Endodermal cell (in vitro differentiated cells): ENCODE measurements around the gene ZBTB47. TPM values are rescaled to one million over a fixed set of nuclear protein-coding genes. Genes with fewer than 3 reads are reported as not detected.

ENCODE experiments used
- DNase-seq: peaks from one replicate; pipeline ENCODE4 v3.0.0-alpha.2; 2017
- H3K27ac ChIP-seq: 2 replicates; pipeline ENCODE4 v1.5.1; 2013; ENCODE audit warnings: mild to moderate bottlenecking, low read depth, low read length, moderate library complexity
- H3K27me3 ChIP-seq: 2 replicates; pipeline ENCODE4 v1.6.1; 2013; ENCODE audit warnings: mild to moderate bottlenecking, low read length, moderate library complexity; ENCODE audit not compliant: insufficient read depth, control insufficient read depth, poor library complexity, severe bottlenecking
- H3K36me3 ChIP-seq: 2 replicates; pipeline ENCODE4 v1.7.0; 2013; ENCODE audit warnings: mild to moderate bottlenecking, low read length, moderate library complexity; ENCODE audit not compliant: control insufficient read depth, insufficient read depth
- H3K4me1 ChIP-seq: one replicate; pipeline ENCODE4 v1.7.0; 2013; ENCODE audit warnings: low read length; ENCODE audit not compliant: control insufficient read depth, insufficient read depth
- H3K4me3 ChIP-seq: 2 replicates; pipeline ENCODE4 v1.5.1; 2013; ENCODE audit warnings: mild to moderate bottlenecking, low read length, moderate library complexity
- H3K9ac ChIP-seq: 2 replicates; pipeline ENCODE4 v1.6.1; 2013; ENCODE audit warnings: mild to moderate bottlenecking, low read length, moderate library complexity; ENCODE audit not compliant: poor library complexity, severe bottlenecking; ENCODE audit errors: extremely low read depth
- H3K9me3 ChIP-seq: 2 replicates; pipeline ENCODE4 v1.6.1; 2013; ENCODE audit warnings: mild to moderate bottlenecking, low read length, moderate library complexity; ENCODE audit not compliant: control insufficient read depth
- H3K27ac Mint-ChIP-seq: 2 replicates; pipeline ENCODE4 v1.8.0; 2020; ENCODE audit warnings: mixed read lengths
- H3K27me3 Mint-ChIP-seq: 2 replicates; pipeline ENCODE4 v1.8.0; 2021; ENCODE audit warnings: mild to moderate bottlenecking, mixed read lengths; ENCODE audit not compliant: insufficient read depth
- H3K36me3 Mint-ChIP-seq: 2 replicates; pipeline ENCODE4 v1.8.0; 2020; ENCODE audit warnings: low read depth, mixed read lengths
- H3K4me1 Mint-ChIP-seq: 2 replicates; pipeline ENCODE4 v1.8.0; 2020; ENCODE audit warnings: mixed read lengths
- H3K4me3 Mint-ChIP-seq: 2 replicates; pipeline ENCODE4 v1.8.0; 2020; ENCODE audit warnings: mild to moderate bottlenecking, moderate library complexity, mixed read lengths
- H3K9me3 Mint-ChIP-seq: 2 replicates; pipeline ENCODE4 v1.8.0; 2020; ENCODE audit warnings: mild to moderate bottlenecking, mixed read lengths
- WGBS, 2 experiments: methylation state at CpG; one replicate each; pipeline versions ENCODE4 v1.1.5 to v1.1.7; 2013; ENCODE audit warnings: missing lambda C conversion rate in 2 of 2, mixed read lengths in 1 of 2; ENCODE audit not compliant: insufficient coverage in 1 of 2, insufficient read length in 1 of 2; 5-methylcytosine and 5-hydroxymethylcytosine counted together
- total RNA-seq, 2 donors: library from RNA; stranded (reverse); fragmentation: NEBNext Ultra II Directional in 1 of 2; extraction: Animal tissue kit (Norgen Biotek cat#: 25700) in 1 of 2; gene quantifications; 2 replicates in 1 of 2; 3 replicates in 1 of 2; pipeline ENCODE4 v1.2.1, GENCODE V29; 2021
- TF ChIP-seq, protein P1 (sequence below): fragments of 200-600 bp; sonication (generic); conservative IDR thresholded peaks from 2 replicates; pipeline ENCODE4 v1.5.0; 2021; ENCODE audit warnings: antibody characterized with exemption, mild to moderate bottlenecking

ZBTB47 gene
- total RNA-seq, 2 donors from 2014 or later, result 4.6 to 7.2 TPM

DNA sequence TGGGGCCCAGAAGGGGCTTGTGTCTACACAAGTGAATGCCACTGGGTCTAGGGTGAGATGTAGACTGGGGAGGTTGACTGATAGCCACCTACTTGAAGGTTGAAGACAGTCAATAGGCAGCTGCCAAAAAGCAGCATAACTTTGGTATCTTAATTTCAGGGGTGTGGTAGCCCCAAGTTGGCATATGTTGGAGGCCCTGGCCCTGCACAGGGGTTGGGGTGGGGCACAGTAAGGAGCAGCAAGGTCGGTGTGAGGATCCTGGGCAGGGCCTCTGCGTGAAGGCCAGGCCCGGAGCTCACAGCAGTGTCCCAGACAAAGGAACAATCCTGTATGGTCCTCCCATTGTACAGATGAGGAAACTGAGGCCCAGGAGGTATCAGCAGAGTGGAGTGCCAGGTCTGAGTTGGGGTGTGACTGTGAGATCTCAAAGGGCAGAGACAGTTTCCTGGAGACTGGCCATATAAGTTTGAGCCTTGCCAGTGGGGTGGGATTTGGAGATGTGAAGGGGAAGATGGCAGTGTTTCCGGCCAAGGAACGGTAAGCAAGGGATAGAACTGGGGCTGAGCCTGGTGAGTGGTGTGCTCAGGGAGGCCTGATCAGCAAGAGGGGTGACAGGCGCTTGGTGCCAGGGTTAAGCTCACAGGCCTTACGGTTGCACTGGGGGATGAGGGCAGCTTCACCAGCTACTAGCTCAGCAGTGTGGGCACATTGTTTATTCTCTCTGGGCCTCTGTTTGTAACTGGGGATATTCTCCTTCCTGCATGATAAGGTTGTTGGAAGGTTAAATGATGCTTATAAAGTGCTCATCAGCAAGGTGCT is 33.5 kb downstream of the ZBTB47 start:
- Mint-ChIP-seq H3K36me3 (no peaks in the 10 kb centered on the region), H3K4me3 (no peak overlapping the region), H3K27me3 (peaks cover 3% of the 10 kb centered on the region), H3K27ac (no peak overlapping the region), H3K9me3 (no peaks in the 10 kb centered on the region), H3K4me1 (peaks cover 1% of the 10 kb centered on the region)
- WGBS, 2 experiments, result 87 to 89% methylated on average over 5 to 7 of the region's 7 CpGs
- Histone ChIP-seq H3K9ac (no peak overlapping the region), H3K27ac (no peak overlapping the region), H3K9me3 (no peaks in the 10 kb centered on the region), H3K4me3 (no peak overlapping the region), H3K27me3 (no peaks in the 10 kb centered on the region), H3K4me1 (no peaks in the 10 kb centered on the region), H3K36me3 (no peaks in the 10 kb centered on the region)
- TF ChIP-seq, protein P1, sequence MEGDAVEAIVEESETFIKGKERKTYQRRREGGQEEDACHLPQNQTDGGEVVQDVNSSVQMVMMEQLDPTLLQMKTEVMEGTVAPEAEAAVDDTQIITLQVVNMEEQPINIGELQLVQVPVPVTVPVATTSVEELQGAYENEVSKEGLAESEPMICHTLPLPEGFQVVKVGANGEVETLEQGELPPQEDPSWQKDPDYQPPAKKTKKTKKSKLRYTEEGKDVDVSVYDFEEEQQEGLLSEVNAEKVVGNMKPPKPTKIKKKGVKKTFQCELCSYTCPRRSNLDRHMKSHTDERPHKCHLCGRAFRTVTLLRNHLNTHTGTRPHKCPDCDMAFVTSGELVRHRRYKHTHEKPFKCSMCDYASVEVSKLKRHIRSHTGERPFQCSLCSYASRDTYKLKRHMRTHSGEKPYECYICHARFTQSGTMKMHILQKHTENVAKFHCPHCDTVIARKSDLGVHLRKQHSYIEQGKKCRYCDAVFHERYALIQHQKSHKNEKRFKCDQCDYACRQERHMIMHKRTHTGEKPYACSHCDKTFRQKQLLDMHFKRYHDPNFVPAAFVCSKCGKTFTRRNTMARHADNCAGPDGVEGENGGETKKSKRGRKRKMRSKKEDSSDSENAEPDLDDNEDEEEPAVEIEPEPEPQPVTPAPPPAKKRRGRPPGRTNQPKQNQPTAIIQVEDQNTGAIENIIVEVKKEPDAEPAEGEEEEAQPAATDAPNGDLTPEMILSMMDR, result no peak
- DNase-seq, result no peak

DNA sequence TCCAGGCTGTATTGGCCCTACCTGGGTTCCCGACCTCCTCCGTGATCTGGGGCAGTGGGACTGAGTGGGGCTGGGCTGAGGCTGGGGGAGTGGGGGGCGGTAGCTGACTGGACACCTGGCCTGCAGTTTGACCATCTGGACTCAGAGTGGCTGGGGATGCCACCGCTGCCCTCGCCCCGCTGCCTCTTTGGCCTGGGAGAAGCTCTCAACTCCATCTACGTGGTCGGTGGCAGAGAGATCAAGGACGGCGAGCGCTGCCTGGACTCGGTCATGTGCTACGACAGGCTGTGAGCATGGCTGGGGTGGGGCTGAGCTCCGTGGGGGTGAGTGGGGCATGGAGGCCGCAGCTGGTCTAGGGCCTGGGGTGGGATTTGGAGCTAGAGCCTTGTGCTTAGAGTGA is 34.5 kb downstream of the ZBTB47 start:
- TF ChIP-seq, protein P1, result no peak
- Histone ChIP-seq H3K4me3 (no peak overlapping the region), H3K9ac (no peak overlapping the region), H3K27me3 (no peaks in the 10 kb centered on the region), H3K4me1 (no peaks in the 10 kb centered on the region), H3K27ac (no peak overlapping the region), H3K9me3 (no peaks in the 10 kb centered on the region), H3K36me3 (no peaks in the 10 kb centered on the region)
- H3K27ac Mint-ChIP-seq, result no peak overlapping the region
- H3K4me3 Mint-ChIP-seq, result no peak overlapping the region
- peaks cover 1% of the 10 kb centered on the region for H3K4me1 Mint-ChIP-seq
- H3K9me3 Mint-ChIP-seq, result no peaks in the 10 kb centered on the region
- H3K36me3 Mint-ChIP-seq, result no peaks in the 10 kb centered on the region
- peaks cover 3% of the 10 kb centered on the region for H3K27me3 Mint-ChIP-seq
- WGBS, 2 experiments, result 93 to 96% methylated on average over 4 to 15 of the region's 15 CpGs
- DNase-seq, result no peak

DNA sequence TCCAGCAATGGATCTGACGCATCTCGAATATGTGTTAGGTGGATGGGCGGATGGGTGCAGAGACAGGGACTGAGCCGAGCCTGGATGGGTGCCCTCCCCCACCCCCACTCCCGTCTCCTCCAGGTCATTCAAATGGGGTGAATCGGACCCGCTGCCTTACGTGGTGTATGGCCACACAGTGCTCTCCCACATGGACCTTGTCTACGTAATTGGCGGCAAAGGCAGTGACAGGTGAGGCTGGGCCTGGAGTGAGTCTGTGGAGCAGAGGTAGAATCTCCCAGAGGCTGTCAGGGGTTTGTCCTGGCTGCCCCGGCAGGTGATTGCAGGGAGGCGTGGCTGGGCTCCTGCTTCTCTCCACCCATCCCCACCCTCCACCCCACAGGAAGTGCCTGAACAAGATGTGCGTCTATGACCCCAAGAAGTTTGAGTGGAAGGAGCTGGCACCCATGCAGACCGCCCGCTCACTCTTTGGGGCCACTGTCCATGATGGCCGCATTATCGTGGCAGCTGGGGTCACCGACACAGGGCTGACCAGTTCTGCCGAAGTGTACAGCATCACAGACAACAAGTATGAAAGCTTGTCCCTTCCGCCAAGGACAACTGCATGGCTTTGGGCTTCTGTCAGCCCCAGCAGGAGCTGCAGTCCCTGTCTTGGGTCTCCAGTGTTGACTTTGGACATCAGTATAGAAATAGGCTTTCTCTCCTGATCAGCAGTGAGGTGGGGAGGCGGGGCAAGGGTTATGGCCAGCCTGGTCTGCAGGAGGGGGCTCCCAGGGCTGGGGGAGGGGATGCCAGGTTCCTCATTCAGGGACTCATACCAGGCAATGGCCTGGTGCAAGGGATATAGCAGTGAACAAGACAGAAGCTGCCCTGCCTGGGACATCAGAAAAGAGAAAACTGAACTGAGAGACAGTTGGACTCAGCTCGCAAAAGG is 35.3 kb downstream of the ZBTB47 start:
- no peak overlapping the region for H3K27ac Mint-ChIP-seq

More for the DNA sequence above, 35.3 kb downstream of the ZBTB47 start:
- Mint-ChIP-seq H3K9me3 (no peaks in the 10 kb centered on the region), H3K36me3 (no peaks in the 10 kb centered on the region), H3K4me1 (peaks cover 1% of the 10 kb centered on the region), H3K4me3 (no peak overlapping the region), H3K27me3 (peaks cover 3% of the 10 kb centered on the region)
- TF ChIP-seq, protein P1, result no peak
- no peaks in the 10 kb centered on the region for H3K36me3 ChIP-seq
- H3K4me1 ChIP-seq, result no peaks in the 10 kb centered on the region
- H3K9me3 ChIP-seq, result no peaks in the 10 kb centered on the region
- H3K27me3 ChIP-seq, result no peaks in the 10 kb centered on the region
- H3K9ac ChIP-seq, result no peak overlapping the region
- WGBS, 2 experiments, result 91% methylated on average over 12 to 22 of the region's 22 CpGs
- no peak overlapping the region for H3K4me3 ChIP-seq
- DNase-seq, result no peak
- no peak overlapping the region for H3K27ac ChIP-seq
